B cell (primary cell): Measurements from ENCODE around the gene CCDC14. TPM values are rescaled to one million over a fixed set of nuclear protein-coding genes. Genes with fewer than 3 reads are reported as not detected.

Experiments used
- ATAC-seq: fragments of 200-7000 bp; cut with Tn5 transposase; one replicate; pipeline ENCODE4 v1.10.0; 2021; ENCODE audit warnings: low read depth, mild to moderate bottlenecking, moderate number of reproducible peaks, moderate library complexity
- CTCF ChIA-PET: fragments of 350-600 bp; sonication (Branson Sonifier 250); formaldehyde crosslinking; loops from one replicate; lab custom pipeline; 2021; ENCODE audit warnings: antibody characterized with exemption, inconsistent platforms; lab: Charles Lee
- POLR2A ChIA-PET: fragments of 350-600 bp; sonication (Branson Sonifier 250); formaldehyde crosslinking; loops from one replicate; lab custom pipeline; 2021; ENCODE audit warnings: antibody characterized with exemption; lab: Charles Lee
- DNase-seq: peaks from one replicate; pipeline ENCODE4 v3.0.0; 2013
- H2AFZ ChIP-seq: 2 replicates; pipeline ENCODE4 v1.6.1; 2012; ENCODE audit warnings: mild to moderate bottlenecking, low read depth, low read length; ENCODE audit not compliant: insufficient read depth, poor library complexity, severe bottlenecking
- H3K27ac ChIP-seq, 2 donors: 1 replicate in 1 of 2; 2 replicates in 1 of 2; pipeline ENCODE4 v1.5.1; 2012 to 2013; ENCODE audit warnings: low read length in 2 of 2, mild to moderate bottlenecking in 2 of 2, moderate library complexity in 1 of 2
- H3K27me3 ChIP-seq, 4 experiments: fragments of 200-600 bp in 1 of 4; sonication (generic) in 1 of 4; replicated peaks in 1 of 4; 1 replicate in 2 of 4; 2 replicates in 2 of 4; pipeline versions ENCODE4 v1.6.1 to v1.7.0; 2013 to 2016; ENCODE audit warnings: low read length in 3 of 4, mild to moderate bottlenecking in 2 of 4, mixed read lengths in 1 of 4, moderate library complexity in 1 of 4; ENCODE audit not compliant: insufficient read depth in 4 of 4, control insufficient read depth in 3 of 4; ENCODE audit errors: control extremely low read depth in 1 of 4
- H3K36me3 ChIP-seq, 2 experiments: replicated peaks in 1 of 2; 1 replicate in 1 of 2; 2 replicates in 1 of 2; pipeline versions ENCODE4 v1.6.1 to v1.7.1; 2013; ENCODE audit warnings: low read length in 1 of 2; ENCODE audit not compliant: insufficient read depth in 2 of 2, control insufficient read depth in 1 of 2; ENCODE audit errors: control extremely low read depth in 1 of 2, extremely low read depth in 1 of 2
- H3K4me1 ChIP-seq, 2 donors: fragments of 200-600 bp in 1 of 2; sonication (generic) in 1 of 2; 1 replicate in 1 of 2; 2 replicates in 1 of 2; pipeline versions ENCODE4 v1.5.1 to v1.6.1; 2013 to 2017; ENCODE audit warnings: low read length in 2 of 2; ENCODE audit not compliant: control insufficient read depth in 2 of 2, insufficient read depth in 2 of 2
- H3K4me2 ChIP-seq: replicated peaks from 2 replicates; pipeline ENCODE3; 2012; ENCODE audit warnings: mild to moderate bottlenecking, low read depth, low read length; ENCODE audit not compliant: poor library complexity, severe bottlenecking
- H3K4me3 ChIP-seq, 5 experiments: fragments of 200-600 bp in 1 of 5; sonication (generic) in 1 of 5; 1 replicate in 3 of 5; 2 replicates in 2 of 5; pipeline versions ENCODE4 v1.5.1 to v1.7.0; 2011 to 2016; ENCODE audit warnings: low read length in 4 of 5, mild to moderate bottlenecking in 4 of 5, low read depth in 2 of 5, control low read depth in 1 of 5, moderate library complexity in 1 of 5; ENCODE audit not compliant: insufficient read depth in 1 of 5; ENCODE audit errors: control extremely low read depth in 1 of 5, extremely low read depth in 1 of 5
- H3K79me2 ChIP-seq: fragments of 200-600 bp; sonication (generic); one replicate; pipeline ENCODE4 v1.6.0; 2016; ENCODE audit warnings: low read length; ENCODE audit not compliant: control insufficient read depth, insufficient read depth
- H3K9ac ChIP-seq: fragments of 200-600 bp; sonication (generic); 2 replicates; pipeline ENCODE4 v1.6.1; 2017; ENCODE audit warnings: mild to moderate bottlenecking, low read length, moderate library complexity
- H3K9me3 ChIP-seq, 3 donors: one replicate each; pipeline versions ENCODE4 v1.6.1 to v1.7.1; 2013; ENCODE audit warnings: low read length in 2 of 3; ENCODE audit not compliant: control insufficient read depth in 2 of 3, insufficient read depth in 1 of 3; ENCODE audit errors: control extremely low read depth in 1 of 3
- H4K20me1 ChIP-seq: 2 replicates; pipeline ENCODE4 v1.6.0; 2012; ENCODE audit warnings: mild to moderate bottlenecking, low read length; ENCODE audit not compliant: insufficient read depth, control insufficient read depth, poor library complexity, severe bottlenecking
- H3K27ac Mint-ChIP-seq: one replicate; pipeline ENCODE4 v1.8.0; 2021; ENCODE audit warnings: mixed read lengths
- H3K27me3 Mint-ChIP-seq: one replicate; pipeline ENCODE4 v1.8.0; 2021; ENCODE audit warnings: mixed read lengths
- H3K4me1 Mint-ChIP-seq: one replicate; pipeline ENCODE4 v1.8.0; 2021; ENCODE audit warnings: mixed read lengths
- H3K4me3 Mint-ChIP-seq: one replicate; pipeline ENCODE4 v1.8.0; 2021; ENCODE audit warnings: mixed read lengths
- H3K9me3 Mint-ChIP-seq: one replicate; pipeline ENCODE4 v1.8.0; 2022; ENCODE audit warnings: mixed read lengths; ENCODE audit not compliant: insufficient read depth
- EZH2 ChIP-seq: IDR thresholded peaks from 2 replicates; pipeline ENCODE4 v1.6.1; 2012; ENCODE audit warnings: borderline replicate concordance, low read depth, mild to moderate bottlenecking, moderate library complexity, low read length; ENCODE audit not compliant: insufficient read depth, poor library complexity, severe bottlenecking
- WGBS: methylation state at CpG from one replicate; pipeline ENCODE4 v1.1.5; 2013; ENCODE audit warnings: missing lambda C conversion rate; ENCODE audit not compliant: insufficient coverage; 5-methylcytosine and 5-hydroxymethylcytosine counted together
- intact Hi-C: fragments of 100-400 bp; cut with micrococcal nuclease; formaldehyde crosslinking; loops from one replicate; pipeline ENCODE4 v1.10.0; 2022
- polyA plus RNA-seq: library from polyadenylated mRNA; depleted of rRNA; stranded (reverse); fragments of >200 nt; gene quantifications from 2 replicates; pipeline ENCODE4 v1.2.3, GENCODE V29; 2012
- total RNA-seq, 2 donors: library from RNA; stranded (reverse); fragments of 120-200 nt in 1 of 2; gene quantifications; 1 replicate in 1 of 2; 2 replicates in 1 of 2; pipeline versions ENCODE4 v1.2.3 to v1.2.4, GENCODE V29; 2013 to 2022
- TF ChIP-seq, protein P1 (sequence below): fragments of 200-600 bp; IDR thresholded peaks from one replicate; pipeline ENCODE4 v1.8.0; 2022; ENCODE audit warnings: antibody characterized with exemption, mild to moderate bottlenecking

The CCDC14 gene
- total and polyA plus RNA-seq, 2 donors (not counting 1 experiment from before 2014, with no cell fraction given), result 35.3 to 54.2 TPM

GRCh38 chr3:123864706-123865105, 96.3 kb downstream of the CCDC14 start:
- no peak overlapping the region for H3K27ac Mint-ChIP-seq
- no peaks in the 10 kb centered on the region for H3K9me3 Mint-ChIP-seq
- Histone ChIP-seq H3K9ac (no peak overlapping the region), H3K27me3 (no peaks in the 10 kb centered on the region), H3K36me3 (no peaks in the 10 kb centered on the region), H3K4me3 (no peak overlapping the region), H3K79me2 (no peaks in the 10 kb centered on the region), H3K9me3 (no peaks in the 10 kb centered on the region), H2AFZ (no peak overlapping the region), H3K4me2 (no peak overlapping the region), H4K20me1 (no peaks in the 10 kb centered on the region), H3K27ac (no peak overlapping the region), H3K4me1 (no peaks in the 10 kb centered on the region)
- ATAC-seq, result no peak
- peaks cover 6% of the 10 kb centered on the region for H3K27me3 Mint-ChIP-seq
- 100% methylated on average over 2 of the region's 4 CpGs for WGBS
- intact Hi-C loops, result no loop called here
- H3K4me1 Mint-ChIP-seq, result no peaks in the 10 kb centered on the region
- TF ChIP-seq, protein P1, sequence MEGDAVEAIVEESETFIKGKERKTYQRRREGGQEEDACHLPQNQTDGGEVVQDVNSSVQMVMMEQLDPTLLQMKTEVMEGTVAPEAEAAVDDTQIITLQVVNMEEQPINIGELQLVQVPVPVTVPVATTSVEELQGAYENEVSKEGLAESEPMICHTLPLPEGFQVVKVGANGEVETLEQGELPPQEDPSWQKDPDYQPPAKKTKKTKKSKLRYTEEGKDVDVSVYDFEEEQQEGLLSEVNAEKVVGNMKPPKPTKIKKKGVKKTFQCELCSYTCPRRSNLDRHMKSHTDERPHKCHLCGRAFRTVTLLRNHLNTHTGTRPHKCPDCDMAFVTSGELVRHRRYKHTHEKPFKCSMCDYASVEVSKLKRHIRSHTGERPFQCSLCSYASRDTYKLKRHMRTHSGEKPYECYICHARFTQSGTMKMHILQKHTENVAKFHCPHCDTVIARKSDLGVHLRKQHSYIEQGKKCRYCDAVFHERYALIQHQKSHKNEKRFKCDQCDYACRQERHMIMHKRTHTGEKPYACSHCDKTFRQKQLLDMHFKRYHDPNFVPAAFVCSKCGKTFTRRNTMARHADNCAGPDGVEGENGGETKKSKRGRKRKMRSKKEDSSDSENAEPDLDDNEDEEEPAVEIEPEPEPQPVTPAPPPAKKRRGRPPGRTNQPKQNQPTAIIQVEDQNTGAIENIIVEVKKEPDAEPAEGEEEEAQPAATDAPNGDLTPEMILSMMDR, result no peak
- TF ChIP-seq EZH2, result no peak
- ChIA-PET POLR2A (no interaction called here), CTCF (no interaction called here)
- no peak overlapping the region for H3K4me3 Mint-ChIP-seq
- no peak for DNase-seq

Other genes with a start within 250 kb of the CCDC14 start
- gene MYLK, start 76.9 kb downstream of the CCDC14 start, total RNA-seq, result not detected in 2 replicates
- gene MYLK, start 76.9 kb downstream of the CCDC14 start, polyA plus RNA-seq, result 0.49 and 0.51 TPM in 2 replicates
- gene ROPN1, start 30.9 kb upstream of the CCDC14 start, total RNA-seq, result not detected in 2 replicates
- gene ROPN1, start 30.9 kb upstream of the CCDC14 start, polyA plus RNA-seq, result not detected in 2 replicates
- gene KALRN, start 72.1 kb upstream of the CCDC14 start, total RNA-seq, result not detected in 2 replicates
- gene KALRN, start 72.1 kb upstream of the CCDC14 start, polyA plus RNA-seq, result 0.04 and 0.10 TPM in 2 replicates